ENCODE data around the gene CENPP.

CENPP gene

DNA sequence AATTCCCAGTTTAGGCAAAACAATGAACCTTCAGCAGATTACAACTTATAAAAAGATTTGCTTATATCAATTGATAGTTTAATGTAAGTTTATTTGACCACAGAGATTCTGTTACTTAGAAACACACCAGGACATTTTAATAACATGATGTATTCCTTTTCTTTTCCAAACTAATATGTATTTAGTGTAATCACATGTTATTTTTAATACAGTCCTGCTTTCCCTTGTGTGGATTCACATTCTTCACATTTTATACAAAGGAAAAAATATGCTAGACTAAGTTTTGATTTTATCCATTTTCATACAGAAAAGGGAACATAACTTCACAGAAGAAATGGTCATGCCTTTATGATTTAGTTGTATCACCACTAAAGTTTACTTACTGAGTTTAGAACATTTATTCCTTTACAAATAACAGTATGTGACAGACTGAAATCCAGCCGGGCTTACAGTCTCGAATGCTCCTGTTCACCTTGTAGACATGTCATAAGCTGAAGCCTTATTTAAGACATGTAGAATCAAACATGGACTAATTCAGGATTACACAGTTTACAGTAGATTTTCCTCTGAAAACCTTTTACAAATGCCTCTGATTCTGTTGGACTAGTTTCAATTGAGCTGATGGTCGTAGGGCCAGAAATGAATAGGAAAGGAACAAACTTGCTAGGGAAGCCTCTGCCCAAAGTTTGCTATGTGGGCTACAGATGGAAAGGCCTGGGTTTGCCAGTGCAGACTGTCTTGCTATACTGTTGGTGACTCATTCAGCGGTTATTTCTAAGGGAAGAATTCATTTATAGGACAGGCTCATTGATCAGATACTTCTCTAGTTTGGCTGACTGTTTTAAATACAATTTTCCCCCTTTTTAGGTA, 163.2 kb downstream of the CENPP start:
- Histone ChIP-seq H3K4me3 (ENCODE audit: low read depth, low read length) (no peak overlapping the region), H3K9me3 (ENCODE audit: control insufficient read depth, insufficient read depth, low read depth, low read length) (no peaks in the 10 kb centered on the region), H3K36me3 (ENCODE audit: control insufficient read depth, insufficient read depth, low read length) (no peaks in the 10 kb centered on the region), H3K9ac (ENCODE audit: low read length) (no peak overlapping the region), H3K4me1 (ENCODE audit: control insufficient read depth, insufficient read depth, low read length) (peaks cover 8% of the 10 kb centered on the region; the same call in 1 of the 2 replicates), H3K27ac (ENCODE audit: low read depth, low read length) (no peak overlapping the region), H3K27me3 (ENCODE audit: control insufficient read depth, insufficient read depth, low read length) (no peaks in the 10 kb centered on the region)

DNA sequence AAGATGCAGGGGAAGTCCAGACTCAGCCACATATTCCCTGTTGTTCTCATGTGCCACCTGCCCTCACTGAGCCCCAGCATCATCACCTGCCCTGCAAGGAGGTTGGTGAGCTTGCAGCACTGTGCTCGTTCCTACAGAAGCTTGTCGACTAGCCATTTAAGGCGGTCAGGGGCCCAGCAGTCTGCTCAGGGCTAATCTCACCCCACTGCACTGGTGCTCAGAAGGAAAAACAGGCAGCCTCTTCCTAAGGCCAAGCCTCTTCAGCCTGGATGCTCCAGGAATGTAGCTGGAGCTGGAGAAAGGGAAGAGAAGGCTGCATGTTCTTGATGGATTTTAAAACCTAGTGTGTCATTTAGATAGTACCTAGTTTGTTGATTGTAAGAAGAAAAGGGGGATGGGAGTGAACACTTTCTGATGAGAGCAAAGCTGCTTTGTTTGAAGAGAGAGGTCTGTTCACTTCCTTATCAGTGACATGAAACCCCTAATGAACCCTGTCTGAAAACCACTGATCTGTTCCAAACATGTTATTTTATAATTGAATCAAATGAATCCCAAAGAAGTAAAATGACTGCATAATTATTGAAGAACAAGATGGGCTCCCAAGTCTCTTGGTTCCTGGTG, 167.1 kb downstream of the CENPP start:
- Histone ChIP-seq H3K27ac (ENCODE audit: low read depth, low read length) (no peak overlapping the region), H3K27me3 (ENCODE audit: control insufficient read depth, insufficient read depth, low read length) (no peaks in the 10 kb centered on the region), H3K9ac (ENCODE audit: low read length) (no peak overlapping the region), H3K36me3 (ENCODE audit: control insufficient read depth, insufficient read depth, low read length) (no peaks in the 10 kb centered on the region), H3K9me3 (ENCODE audit: control insufficient read depth, insufficient read depth, low read depth, low read length) (no peaks in the 10 kb centered on the region), H3K4me1 (ENCODE audit: control insufficient read depth, insufficient read depth, low read length) (peaks cover 8% of the 10 kb centered on the region; the same call in 1 of the 2 replicates), H3K4me3 (ENCODE audit: low read depth, low read length) (no peak overlapping the region)

DNA sequence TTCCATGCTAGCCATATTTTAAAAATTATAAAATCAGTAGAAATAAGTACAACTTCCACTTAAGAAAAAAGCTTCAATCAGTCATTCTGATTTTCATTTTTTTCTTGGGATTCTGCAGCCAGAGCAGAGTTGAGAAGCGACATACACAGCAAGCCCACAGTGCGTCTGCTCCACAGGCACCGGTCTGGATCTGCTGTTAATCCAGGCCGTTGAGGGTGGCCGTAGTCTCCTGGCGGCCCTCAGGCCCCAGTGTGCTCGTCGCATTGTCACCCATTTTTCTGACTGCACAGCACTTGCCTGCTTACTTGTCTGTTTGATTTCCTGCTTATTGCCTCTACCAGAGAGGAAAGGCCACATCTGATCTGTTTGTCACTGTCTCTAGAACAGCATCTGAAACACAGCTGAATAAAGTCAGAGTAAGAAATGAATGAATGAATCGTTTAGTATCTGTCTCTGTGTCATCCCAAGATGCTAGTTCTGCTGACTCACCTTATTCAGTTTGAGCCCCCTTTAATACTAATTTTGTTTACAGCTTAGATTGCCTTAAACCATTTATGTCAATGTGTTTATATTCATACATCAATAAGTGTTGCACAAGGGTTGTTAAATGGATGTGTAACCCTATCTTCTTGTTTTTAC, 168.1 kb downstream of the CENPP start:
- no peak overlapping the region for H3K27ac ChIP-seq (ENCODE audit: low read depth, low read length)
- H3K9ac ChIP-seq (ENCODE audit: low read length) = no peak overlapping the region
- no peaks in the 10 kb centered on the region for H3K36me3 ChIP-seq (ENCODE audit: control insufficient read depth, insufficient read depth, low read length)
- no peak overlapping the region for H3K4me3 ChIP-seq (ENCODE audit: low read depth, low read length)
- H3K9me3 ChIP-seq (ENCODE audit: control insufficient read depth, insufficient read depth, low read depth, low read length) = no peaks in the 10 kb centered on the region
- no peaks in the 10 kb centered on the region for H3K27me3 ChIP-seq (ENCODE audit: control insufficient read depth, insufficient read depth, low read length)
- peaks cover 8% of the 10 kb centered on the region; the same call in 1 of the 2 replicates for H3K4me1 ChIP-seq (ENCODE audit: control insufficient read depth, insufficient read depth, low read length)

DNA sequence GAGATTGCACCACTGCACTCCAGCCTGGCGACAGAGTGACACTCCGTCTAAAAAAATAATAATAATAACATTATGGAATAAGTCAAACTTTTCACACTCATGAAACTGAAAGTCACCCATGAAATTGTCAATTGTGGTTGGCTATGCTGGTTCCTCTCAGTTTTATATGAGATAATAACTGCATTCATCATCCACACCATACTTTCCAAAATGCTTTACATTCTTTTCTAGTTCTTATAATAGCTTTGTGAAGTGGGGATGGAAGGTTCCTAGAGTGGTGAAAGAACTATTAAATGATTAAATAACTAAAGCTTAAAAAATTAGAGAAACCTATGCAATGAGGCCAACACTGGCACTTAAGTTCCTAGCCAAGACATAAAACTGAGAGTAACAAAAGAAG, 169.1 kb downstream of the CENPP start:
- Histone ChIP-seq H3K27me3 (ENCODE audit: control insufficient read depth, insufficient read depth, low read length) (no peaks in the 10 kb centered on the region), H3K4me3 (ENCODE audit: low read depth, low read length) (no peak overlapping the region), H3K9ac (ENCODE audit: low read length) (no peak overlapping the region), H3K27ac (ENCODE audit: low read depth, low read length) (no peak overlapping the region), H3K36me3 (ENCODE audit: control insufficient read depth, insufficient read depth, low read length) (no peaks in the 10 kb centered on the region), H3K9me3 (ENCODE audit: control insufficient read depth, insufficient read depth, low read depth, low read length) (no peaks in the 10 kb centered on the region), H3K4me1 (ENCODE audit: control insufficient read depth, insufficient read depth, low read length) (peaks cover 8% of the 10 kb centered on the region; the same call in 1 of the 2 replicates)

DNA sequence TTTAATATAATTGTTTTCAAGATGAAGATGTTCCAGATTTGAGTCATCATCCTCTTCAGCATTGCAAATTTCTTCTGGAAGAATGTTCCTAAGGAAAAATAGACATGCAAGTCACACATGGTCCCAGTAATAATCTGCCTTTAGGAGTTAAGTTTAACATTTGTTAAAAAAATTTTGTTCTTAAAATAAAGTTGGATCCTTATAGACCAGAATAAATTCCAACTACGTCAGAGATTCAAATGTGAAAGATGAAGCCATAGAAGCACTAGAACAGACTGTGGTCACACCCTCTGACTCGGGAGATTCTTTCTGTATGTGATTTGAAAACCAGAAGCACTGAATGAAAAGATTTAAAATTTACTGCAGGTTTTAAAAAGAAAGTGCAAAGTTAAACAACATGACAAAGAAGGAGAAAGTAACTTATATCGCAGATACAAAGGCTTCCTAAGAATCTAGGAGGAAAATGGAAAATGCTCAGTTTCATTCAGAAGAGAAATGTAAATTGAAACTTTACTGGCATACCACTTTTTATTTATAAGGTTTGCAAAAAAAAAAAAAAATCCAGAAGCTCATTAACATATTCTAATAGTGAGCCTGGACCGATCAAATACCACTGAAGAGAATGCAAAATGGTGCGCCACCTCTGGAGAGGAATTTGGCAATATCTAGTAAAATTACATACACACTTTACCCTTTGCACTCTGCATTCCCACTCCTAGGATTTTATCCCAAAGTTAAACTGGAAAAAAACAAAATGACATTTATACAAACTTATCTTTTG, 170.8 kb downstream of the CENPP start:
- Histone ChIP-seq H3K4me3 (ENCODE audit: low read depth, low read length) (no peak overlapping the region), H3K9me3 (ENCODE audit: control insufficient read depth, insufficient read depth, low read depth, low read length) (no peaks in the 10 kb centered on the region), H3K27me3 (ENCODE audit: control insufficient read depth, insufficient read depth, low read length) (no peaks in the 10 kb centered on the region), H3K27ac (ENCODE audit: low read depth, low read length) (no peak overlapping the region), H3K4me1 (ENCODE audit: control insufficient read depth, insufficient read depth, low read length) (peaks cover 5% of the 10 kb centered on the region; the same call in 1 of the 2 replicates), H3K36me3 (ENCODE audit: control insufficient read depth, insufficient read depth, low read length) (no peaks in the 10 kb centered on the region), H3K9ac (ENCODE audit: low read length) (no peak overlapping the region)

DNA sequence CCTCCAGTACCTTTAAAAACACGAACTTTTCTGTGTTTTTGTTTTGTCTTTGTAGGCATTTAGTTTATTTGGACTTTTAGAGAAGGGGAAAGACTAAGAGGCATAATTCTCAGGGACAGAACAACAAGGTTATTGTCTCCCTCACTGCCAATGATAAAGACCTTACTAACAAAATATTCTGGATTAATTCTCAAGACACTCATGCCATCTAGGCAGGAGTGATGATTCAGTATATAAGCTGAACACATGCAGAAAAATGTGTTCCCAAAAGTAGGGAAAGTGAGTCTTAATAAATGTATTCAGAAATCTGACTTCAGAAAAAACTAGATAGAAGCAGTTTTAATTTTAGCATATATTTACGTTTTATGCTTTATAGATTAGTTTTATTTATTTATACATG, 173.9 kb downstream of the CENPP start:
- no peaks in the 10 kb centered on the region for H3K36me3 ChIP-seq (ENCODE audit: control insufficient read depth, insufficient read depth, low read length)

DNA sequence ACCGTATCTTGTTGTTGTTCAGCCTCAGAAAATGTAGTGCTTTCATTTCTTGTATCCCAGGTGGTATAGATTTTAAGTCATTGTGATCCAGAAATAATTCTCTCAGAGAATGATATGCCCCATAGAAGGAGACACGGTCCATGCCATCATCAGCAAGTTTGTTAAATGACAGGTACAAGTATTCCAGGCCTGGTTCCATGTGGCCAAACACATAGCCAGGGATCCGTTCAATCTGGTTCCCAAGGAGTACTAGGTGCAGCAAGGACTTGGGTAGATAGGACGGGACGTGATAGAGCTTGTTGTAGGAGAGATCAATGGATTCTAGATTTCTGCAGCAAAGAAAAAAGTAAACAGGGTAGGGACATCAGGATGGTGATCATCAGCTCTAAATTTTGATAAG, 175.0 kb downstream of the CENPP start:
- H3K27me3 ChIP-seq (ENCODE audit: control insufficient read depth, insufficient read depth, low read length) = no peaks in the 10 kb centered on the region
- H3K27ac ChIP-seq (ENCODE audit: low read depth, low read length) = no peak overlapping the region
- no peaks in the 10 kb centered on the region for H3K9me3 ChIP-seq (ENCODE audit: control insufficient read depth, insufficient read depth, low read depth, low read length)
- no peaks in the 10 kb centered on the region for H3K36me3 ChIP-seq (ENCODE audit: control insufficient read depth, insufficient read depth, low read length)
- H3K4me1 ChIP-seq (ENCODE audit: control insufficient read depth, insufficient read depth, low read length) = peaks cover 5% of the 10 kb centered on the region; the same call in 1 of the 2 replicates
- no peak overlapping the region for H3K9ac ChIP-seq (ENCODE audit: low read length)
- no peak overlapping the region for H3K4me3 ChIP-seq (ENCODE audit: low read depth, low read length)

More for the DNA sequence above, 173.9 kb downstream of the CENPP start:
- Histone ChIP-seq H3K9me3 (ENCODE audit: control insufficient read depth, insufficient read depth, low read depth, low read length) (no peaks in the 10 kb centered on the region), H3K4me3 (ENCODE audit: low read depth, low read length) (no peak overlapping the region), H3K27ac (ENCODE audit: low read depth, low read length) (no peak overlapping the region), H3K27me3 (ENCODE audit: control insufficient read depth, insufficient read depth, low read length) (no peaks in the 10 kb centered on the region), H3K4me1 (ENCODE audit: control insufficient read depth, insufficient read depth, low read length) (peaks cover 5% of the 10 kb centered on the region; the same call in 1 of the 2 replicates), H3K9ac (ENCODE audit: low read length) (no peak overlapping the region)

DNA sequence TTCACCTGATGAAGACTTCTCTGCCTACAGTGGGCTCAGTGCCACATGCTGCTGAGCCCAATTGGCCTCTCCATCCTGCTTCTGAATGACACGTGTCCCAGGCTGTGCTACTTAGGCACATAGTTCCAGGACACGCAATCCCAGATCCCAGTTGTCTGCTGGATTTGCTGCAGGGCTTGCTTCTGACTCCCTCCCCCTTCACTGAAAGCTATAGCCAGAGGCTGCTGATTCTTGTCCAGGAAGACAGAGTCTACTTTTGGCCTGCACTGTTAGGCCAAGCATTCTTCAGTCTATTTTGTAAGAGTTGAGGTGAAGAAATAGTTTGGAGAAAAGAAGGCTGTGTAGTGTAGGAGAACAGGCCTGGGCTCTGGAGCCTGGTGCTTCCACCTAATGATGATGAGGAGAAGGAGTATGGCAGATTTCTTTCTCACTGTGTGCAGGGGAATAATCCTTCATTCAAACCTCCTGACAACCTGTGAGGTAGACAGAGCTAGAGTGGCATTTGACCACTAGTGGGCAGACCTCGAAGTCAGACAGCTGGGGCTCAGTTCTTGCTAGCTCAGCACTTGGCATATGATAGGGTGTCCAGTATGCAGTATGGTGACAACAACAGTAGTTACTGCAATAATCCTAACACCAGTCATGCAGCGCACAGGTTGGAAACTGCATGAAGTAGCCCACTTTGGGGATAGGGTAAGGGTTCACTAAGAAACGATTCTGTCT, 176.1 kb downstream of the CENPP start:
- H3K27me3 ChIP-seq (ENCODE audit: control insufficient read depth, insufficient read depth, low read length) = no peaks in the 10 kb centered on the region
- no peak overlapping the region for H3K27ac ChIP-seq (ENCODE audit: low read depth, low read length)
- H3K9me3 ChIP-seq (ENCODE audit: control insufficient read depth, insufficient read depth, low read depth, low read length) = no peaks in the 10 kb centered on the region
- no peak overlapping the region for H3K4me3 ChIP-seq (ENCODE audit: low read depth, low read length)
- H3K9ac ChIP-seq (ENCODE audit: low read length) = no peak overlapping the region
- H3K4me1 ChIP-seq (ENCODE audit: control insufficient read depth, insufficient read depth, low read length) = peaks cover 5% of the 10 kb centered on the region; the same call in 1 of the 2 replicates
- no peaks in the 10 kb centered on the region for H3K36me3 ChIP-seq (ENCODE audit: control insufficient read depth, insufficient read depth, low read length)

DNA sequence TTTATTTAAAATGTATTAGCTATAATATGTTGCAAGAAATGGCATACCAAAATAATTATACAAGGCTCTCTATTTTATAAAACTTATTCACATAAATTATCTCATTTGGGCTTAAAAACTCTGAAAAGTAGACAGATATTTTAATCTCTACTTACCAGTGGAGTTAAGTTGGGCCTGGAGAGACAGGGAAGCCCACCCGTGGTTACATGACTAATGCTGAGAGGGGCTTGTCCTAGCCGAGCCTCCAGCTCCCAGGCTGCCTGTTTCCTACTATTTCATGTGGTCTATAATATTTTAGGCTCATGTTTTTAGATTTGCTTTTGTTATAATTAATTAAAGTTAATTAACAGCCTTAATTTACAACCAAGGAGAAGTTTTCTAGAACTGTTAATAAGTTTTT, 177.4 kb downstream of the CENPP start:
- Histone ChIP-seq H3K9ac (ENCODE audit: low read length) (no peak overlapping the region), H3K27ac (ENCODE audit: low read depth, low read length) (no peak overlapping the region), H3K4me3 (ENCODE audit: low read depth, low read length) (no peak overlapping the region), H3K4me1 (ENCODE audit: control insufficient read depth, insufficient read depth, low read length) (peaks cover 14% of the 10 kb centered on the region), H3K27me3 (ENCODE audit: control insufficient read depth, insufficient read depth, low read length) (no peaks in the 10 kb centered on the region), H3K9me3 (ENCODE audit: control insufficient read depth, insufficient read depth, low read depth, low read length) (no peaks in the 10 kb centered on the region), H3K36me3 (ENCODE audit: control insufficient read depth, insufficient read depth, low read length) (no peaks in the 10 kb centered on the region)

DNA sequence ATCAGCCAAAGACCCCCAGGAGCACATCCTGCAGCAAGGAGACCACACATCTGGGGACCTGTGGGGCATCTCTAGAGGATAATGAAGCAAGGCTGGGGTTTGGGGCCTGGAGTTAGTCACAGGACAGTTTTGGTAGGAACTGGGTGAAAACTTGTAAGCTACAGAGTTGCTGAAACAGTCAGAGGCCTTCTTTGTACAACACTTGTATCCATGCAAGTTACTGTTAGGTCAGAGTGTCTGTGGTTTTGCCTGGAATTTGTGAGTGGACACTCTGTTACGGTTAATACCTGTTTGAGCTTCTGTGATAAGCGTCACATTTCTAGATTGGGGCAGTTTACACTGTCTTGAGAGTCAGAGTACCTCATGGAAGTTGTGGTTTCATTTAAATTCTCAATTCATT, 179.1 kb downstream of the CENPP start:
- Histone ChIP-seq H3K9ac (ENCODE audit: low read length) (no peak overlapping the region), H3K36me3 (ENCODE audit: control insufficient read depth, insufficient read depth, low read length) (no peaks in the 10 kb centered on the region), H3K27ac (ENCODE audit: low read depth, low read length) (no peak overlapping the region), H3K4me3 (ENCODE audit: low read depth, low read length) (no peak overlapping the region), H3K4me1 (ENCODE audit: control insufficient read depth, insufficient read depth, low read length) (peaks cover 14% of the 10 kb centered on the region), H3K27me3 (ENCODE audit: control insufficient read depth, insufficient read depth, low read length) (no peaks in the 10 kb centered on the region), H3K9me3 (ENCODE audit: control insufficient read depth, insufficient read depth, low read depth, low read length) (no peaks in the 10 kb centered on the region)
